Stimulated activated CD4-positive, alpha-beta T cell treated with anti-CD3 and anti-CD28 coated beads, Interleukin-1b, Interleukin-23, amount 100 ng/mL, for 4 hours (primary cell): ENCODE data around the gene KRT9.
"Not testable (repeated sequence)": the region's sequence is repeated elsewhere in the genome, so short reads cannot be mapped to it uniquely, and the experiment has no call there.

Experiments
- DNase-seq, 2 donors: peaks; one replicate each; pipeline ENCODE4 v3.0.0-alpha.2; 2020; ENCODE audit warnings: low read depth in 2 of 2

The KRT9 gene

GRCh38 chr17:41545829-41546410 is 25.9 kb downstream of the KRT9 start:
- no peak for DNase-seq

DNA sequence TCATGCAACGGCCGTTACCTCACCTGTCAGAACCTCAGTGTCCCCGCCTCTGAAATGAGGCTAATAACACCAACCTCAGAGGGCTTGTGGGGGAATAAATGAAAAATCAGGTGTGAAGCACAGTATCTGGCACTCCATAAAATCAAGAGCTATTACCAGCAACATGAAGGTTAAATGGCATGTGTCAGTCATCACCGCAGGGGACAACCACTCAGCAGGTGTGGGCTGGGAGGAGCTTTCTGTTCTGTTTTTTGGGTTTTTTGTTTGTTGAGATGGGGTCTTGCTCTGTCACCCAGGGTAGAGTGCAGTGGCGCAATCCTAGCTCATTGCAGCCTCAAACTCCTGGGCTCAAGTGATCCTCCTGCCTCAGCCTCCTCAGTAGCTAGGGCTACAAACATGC is 26.9 kb downstream of the KRT9 start:
- no peak for DNase-seq

- DNase-seq: no peak
Observed at GRCh38 chr17:41544491-41544892, 27.4 kb downstream of the KRT9 start.

- not testable (repeated sequence) for DNase-seq
Observed at GRCh38 chr17:41542786-41543185, 29.1 kb downstream of the KRT9 start.

GRCh38 chr17:41542357-41542756 is 29.5 kb downstream of the KRT9 start:
- DNase-seq: no peak

DNA sequence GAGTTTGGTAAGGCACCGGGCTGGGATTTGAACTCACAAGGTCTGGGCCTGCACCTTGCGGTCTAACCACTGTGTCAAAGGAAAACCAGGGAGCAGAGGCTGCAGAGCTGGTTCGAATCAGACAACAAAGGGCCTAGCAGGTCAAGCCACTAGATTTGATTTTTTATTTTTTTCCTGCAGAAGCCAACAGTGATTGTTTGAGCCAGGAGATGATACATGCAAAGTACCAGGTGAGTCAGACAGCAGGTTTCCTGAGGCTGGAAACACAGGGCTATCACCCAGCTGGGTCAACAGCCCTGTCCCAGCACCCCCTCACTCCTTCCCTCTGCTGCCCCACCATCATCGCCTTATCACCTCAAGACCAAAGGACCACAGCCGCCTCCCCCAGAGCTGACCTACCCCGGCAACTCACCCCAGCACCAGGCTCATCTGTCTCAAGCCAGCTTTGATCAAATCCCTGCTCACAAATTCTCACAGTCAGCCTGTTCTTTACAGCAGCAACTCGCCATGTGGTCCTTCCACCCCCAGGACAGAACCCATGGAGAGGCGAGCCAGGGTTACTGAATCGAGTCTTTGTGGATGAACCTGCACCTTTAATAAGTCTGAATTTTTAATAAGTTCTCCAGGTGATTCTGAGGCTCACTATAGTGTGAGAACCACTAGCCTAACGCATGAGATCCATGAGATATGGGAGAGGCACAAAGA is 30.8 kb downstream of the KRT9 start:
- no peak for DNase-seq

- DNase-seq: no peak
Observed at GRCh38 chr17:41539979-41540701, 31.7 kb downstream of the KRT9 start.

DNA sequence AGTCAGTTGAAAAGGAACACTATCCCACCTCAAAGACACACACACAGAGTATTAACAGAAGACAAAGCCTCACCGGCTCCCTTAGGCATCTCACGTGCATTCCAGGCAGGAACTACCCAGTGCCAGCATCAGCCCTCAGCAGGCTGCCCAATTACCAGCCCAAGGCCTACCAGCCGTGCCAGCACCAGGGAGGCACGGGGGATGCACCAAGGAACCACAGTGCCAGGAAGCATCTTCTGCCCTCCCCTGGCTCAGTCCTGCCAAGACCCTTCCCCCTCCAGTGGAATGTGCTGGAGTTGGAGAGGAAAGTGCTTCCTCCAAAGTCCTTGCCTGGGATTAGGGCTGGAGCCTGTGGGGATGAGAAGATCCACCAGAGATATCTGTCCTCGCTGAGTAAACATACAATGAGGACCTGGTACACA is 32.8 kb downstream of the KRT9 start:
- no peak for DNase-seq

DNA sequence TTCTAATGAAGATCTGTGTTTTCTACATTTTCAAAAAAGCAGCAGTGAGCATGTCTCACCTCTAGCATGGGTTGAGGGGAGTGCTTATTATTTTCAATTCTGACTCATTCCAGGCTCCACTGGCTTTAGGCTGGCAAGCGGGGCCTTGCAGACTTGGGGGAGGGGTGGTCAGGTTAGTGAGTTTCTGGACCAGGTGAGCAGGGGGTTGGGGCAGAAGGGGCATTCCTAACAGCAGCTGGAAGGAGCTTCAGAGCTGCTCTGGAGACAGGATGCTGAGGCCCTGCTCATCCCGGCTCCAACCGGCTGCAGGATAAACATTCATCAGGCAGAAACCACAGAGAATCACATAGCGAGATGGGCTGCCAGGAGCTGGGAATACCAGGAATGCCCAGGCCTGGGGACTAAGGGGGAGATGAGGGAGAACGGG is 33.3 kb downstream of the KRT9 start:
- no peak for DNase-seq

DNA sequence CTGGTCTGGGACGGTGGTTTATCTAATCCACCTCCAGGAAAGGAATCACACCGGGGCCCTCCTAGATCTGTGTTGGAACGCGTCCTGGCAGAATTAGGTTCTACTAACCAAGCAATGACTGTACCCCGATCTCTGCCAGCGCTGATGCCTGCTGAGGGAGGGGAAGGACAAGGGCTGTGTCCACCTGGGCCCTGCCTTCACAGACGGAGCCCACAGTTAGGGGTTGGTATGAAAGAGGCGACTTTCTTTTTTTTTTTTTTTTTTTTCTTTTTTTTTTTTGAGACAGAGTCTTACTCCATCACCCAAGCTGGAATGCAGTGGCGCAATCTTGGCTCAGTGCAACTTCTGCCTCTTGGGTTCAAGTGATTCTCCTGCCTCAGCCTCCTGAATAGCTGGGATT is 33.9 kb downstream of the KRT9 start:
- no peak for DNase-seq

GRCh38 chr17:41537614-41537954 is 34.3 kb downstream of the KRT9 start:
- no peak for DNase-seq

GRCh38 chr17:41536741-41537613 is 34.9 kb downstream of the KRT9 start:
- no peak for DNase-seq

DNA sequence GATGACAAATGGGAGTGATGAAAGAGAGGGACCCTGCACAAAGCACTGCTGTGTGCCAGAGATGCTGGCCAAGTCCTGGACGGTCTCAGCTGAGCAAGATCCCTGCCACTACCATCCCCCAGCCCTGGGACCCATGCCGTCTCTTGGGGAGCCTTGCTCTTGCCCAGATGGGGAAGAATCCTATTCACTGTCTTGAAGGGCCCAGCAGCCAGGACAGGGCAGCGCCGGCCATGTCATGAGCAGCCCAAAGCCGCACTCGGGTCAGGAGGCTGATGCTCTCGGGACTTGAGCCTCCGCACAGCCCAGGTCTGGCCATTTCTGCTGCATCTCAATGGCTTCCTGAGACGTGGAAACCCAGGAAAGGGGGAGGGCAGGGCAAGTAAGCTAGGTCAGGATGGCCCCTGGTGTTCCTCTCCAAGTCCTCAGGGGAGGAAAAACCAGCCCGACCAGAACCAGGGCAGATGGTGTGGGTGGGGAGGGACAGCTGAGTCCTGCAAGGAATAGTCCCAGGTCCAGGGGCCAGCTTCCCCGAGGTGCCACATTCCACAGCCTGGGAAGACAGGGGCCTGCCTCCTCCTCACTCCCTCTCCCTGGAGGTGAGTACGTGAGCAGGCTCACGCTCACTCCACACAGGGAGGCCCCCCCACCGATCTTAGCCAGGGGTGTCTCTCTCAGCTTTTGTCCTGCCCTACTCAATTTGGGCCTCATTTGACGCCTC is 35.9 kb downstream of the KRT9 start:
- DNase-seq: no peak

GRCh38 chr17:41534899-41535546 is 36.8 kb downstream of the KRT9 start:
- no peak for DNase-seq

- DNase-seq: no peak
Observed at GRCh38 chr17:41533613-41534012, 38.2 kb downstream of the KRT9 start.

DNA sequence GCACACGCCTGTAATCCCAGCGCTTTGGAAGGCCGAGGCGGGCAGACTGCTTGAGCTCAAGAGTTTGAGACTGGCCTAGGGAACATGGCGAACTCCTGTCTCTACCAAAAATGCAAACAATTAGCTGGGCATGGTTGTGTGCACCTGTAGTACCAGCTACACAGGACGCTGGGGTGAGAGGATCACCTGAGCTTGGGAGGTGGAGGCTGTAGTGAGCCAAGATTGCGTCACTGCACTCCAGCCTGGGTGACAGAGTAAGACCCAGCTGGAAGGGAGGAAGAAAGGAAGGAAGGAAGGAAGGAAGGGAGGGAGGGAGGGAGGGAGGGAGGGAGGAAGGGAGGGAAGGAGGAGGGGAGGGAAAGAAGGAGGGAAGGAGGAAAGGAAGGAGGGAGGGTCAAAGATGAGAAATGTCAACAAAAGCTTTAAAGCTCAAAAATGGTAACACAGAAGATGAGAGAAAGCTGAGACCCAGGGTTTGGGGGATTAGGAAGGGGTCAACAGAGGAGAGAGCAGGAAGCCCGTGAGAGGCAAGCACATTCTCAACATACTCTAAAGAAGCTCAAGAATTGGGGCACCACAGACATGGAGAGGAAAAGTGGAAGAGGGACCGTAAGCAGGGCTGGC is 38.8 kb downstream of the KRT9 start:
- no peak for DNase-seq

DNA sequence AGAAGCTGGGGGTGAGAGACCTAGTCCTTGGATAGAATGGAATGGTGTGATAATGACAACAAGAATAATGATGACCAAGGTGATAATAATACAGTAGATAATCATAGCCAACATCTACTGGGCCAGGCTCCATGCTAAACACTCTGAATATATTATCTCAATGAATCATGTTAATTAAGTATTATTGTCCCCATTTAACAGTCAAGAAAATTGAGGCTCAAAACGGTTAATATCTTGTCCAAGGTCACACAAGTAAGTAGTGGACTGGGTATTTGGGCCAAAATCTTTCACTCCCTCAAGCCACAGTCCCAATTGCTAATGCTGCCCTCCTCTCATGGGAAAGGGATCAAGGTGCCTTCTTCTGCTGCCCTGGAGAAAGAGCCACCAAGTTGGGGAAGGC is 39.9 kb downstream of the KRT9 start:
- DNase-seq: no peak

- no peak for DNase-seq
Observed at GRCh38 chr17:41530062-41531048, 41.5 kb downstream of the KRT9 start.

DNA sequence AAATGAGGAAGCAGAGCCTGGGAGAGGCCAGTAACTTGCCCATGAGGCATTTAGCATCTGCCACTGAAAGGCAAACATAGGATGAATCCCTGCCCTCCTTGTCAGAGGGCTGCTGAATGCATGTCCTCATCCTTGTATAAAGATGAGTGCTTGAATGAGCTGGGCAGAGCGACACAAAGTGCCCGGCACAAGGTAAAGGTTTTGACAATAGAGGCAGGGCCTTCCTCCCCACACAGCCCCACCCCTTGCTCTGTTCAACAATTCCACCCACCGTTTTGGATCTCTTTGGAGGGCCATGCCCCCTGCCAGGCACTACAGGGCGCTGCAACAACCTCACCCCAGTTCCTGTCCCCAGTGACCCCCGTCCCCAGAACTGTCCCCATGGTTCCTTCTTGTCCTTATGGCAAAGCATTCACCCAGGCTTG is 42.4 kb downstream of the KRT9 start:
- DNase-seq: no peak
